ENCODE data around the gene THAP2.
"Not testable (repeated sequence)": the region's sequence is repeated elsewhere in the genome, so short reads cannot be mapped to it uniquely, and the experiment has no call there.

THAP2 gene

DNA sequence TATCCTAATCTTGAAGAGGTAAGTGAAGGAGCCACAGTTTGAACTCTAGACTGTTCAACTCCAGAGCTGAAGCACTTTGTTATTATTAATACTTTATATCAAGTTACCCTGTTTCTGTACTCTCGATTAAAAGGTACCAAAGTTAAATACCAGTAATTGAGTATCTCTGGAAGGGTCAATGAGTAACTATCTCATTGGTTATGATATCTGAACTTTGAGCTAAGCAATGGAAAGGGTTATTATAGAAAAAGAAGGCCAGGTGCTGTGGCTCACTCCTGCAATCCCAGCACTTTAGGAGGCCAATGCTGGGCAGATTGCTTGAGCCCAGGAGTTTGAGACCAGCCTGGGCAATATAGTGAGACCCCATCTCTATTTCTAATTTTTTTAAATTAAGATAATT, 31.7 kb downstream of the THAP2 start:
- Histone ChIP-seq H3K27ac (no peak overlapping the region), H3K9ac (ENCODE audit: insufficient read length) (no peak overlapping the region), H3K36me3 (ENCODE audit: insufficient read depth, low read length) (peaks cover 47% of the 10 kb centered on the region), H3K4me3 (no peak overlapping the region), H3K9me3 (ENCODE audit: low read depth, low read length) (no peaks in the 10 kb centered on the region)
- TF ChIP-seq FOXP2 (optimal IDR thresholded peaks at IDR 0.05; ENCODE audit: control extremely low read depth, extremely low read length, insufficient read depth) = no peak
- no peak for TF ChIP-seq POLR2AphosphoS5 (IDR thresholded peaks at IDR 0.05; ENCODE audit: borderline replicate concordance, low read depth, low read length)
- no peak for TF ChIP-seq EZH2 (IDR thresholded peaks at IDR 0.05)
- no peak for DNase-seq (ENCODE audit: low read depth, low spot score)

DNA sequence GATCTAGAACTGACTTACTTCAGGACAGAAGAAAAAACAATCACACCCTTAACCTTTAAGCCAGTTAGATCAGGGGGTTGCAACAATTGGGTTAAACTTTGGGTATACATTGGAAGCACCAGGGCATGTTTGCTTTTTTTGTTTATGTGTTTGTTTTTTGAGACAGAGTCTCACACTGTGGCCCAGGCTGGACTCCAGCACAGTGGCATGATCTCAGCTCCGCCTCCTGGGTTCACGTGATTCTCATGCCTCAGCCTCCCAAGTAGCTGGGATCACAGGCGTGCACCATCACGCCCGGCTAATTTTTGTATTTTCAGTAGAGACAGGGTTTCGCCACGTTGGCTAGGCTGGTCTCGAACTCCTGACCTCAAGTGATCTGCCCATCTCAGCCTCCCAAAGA, 38.1 kb downstream of the THAP2 start:
- not testable (repeated sequence) for DNase-seq (ENCODE audit: low read depth, low spot score); H3K9me3 ChIP-seq (ENCODE audit: low read depth, low read length); H3K4me3 ChIP-seq; H3K9ac ChIP-seq (ENCODE audit: insufficient read length); H3K27ac ChIP-seq
- H3K36me3 ChIP-seq (ENCODE audit: insufficient read depth, low read length) = peaks cover 37% of the 10 kb centered on the region

DNA sequence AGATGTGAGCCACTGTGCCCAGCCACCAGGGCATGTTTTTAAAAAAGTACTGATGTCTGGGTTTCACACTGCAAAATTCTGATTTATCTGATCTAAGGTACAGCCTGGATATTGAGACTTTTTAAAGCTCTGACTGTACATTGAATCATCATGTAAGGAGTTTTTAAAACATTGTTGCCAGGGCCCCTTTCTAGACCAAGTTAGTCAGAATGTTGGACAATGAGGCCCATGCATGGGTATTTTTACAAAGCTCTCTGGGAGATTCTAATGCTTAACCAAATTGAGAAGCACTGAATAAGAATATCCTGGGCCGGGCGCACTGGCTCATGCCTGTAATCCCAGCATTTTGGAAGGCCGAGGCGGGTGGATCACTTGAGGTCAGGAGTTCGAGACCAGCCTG, 38.5 kb downstream of the THAP2 start:
- H3K36me3 ChIP-seq (ENCODE audit: insufficient read depth, low read length) = peaks cover 36% of the 10 kb centered on the region
- no peak for DNase-seq (ENCODE audit: low read depth, low spot score)
- TF ChIP-seq EZH2 (IDR thresholded peaks at IDR 0.05) (no peak), POLR2AphosphoS5 (IDR thresholded peaks at IDR 0.05; ENCODE audit: borderline replicate concordance, low read depth, low read length) (no peak), FOXP2 (optimal IDR thresholded peaks at IDR 0.05; ENCODE audit: control extremely low read depth, extremely low read length, insufficient read depth) (no peak)

DNA sequence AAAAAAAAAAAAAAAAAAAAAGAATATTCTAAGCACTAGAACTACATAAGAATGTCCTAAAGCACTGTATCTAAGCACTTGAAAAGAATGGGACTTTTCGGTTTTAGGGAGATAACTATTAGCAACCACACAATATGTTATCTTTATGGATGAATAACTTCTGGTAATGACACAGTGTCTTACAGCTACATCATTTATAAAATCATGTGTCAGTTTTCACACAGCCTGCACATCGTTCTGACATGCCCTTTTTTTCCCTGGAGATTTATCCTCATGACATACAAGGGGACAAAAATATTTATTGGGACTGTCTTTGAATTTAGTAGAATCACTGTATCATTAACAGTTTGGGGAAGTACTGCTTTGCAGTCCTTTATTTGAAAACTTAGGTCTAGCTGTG, 39.1 kb downstream of the THAP2 start:
- peaks cover 31% of the 10 kb centered on the region for H3K36me3 ChIP-seq (ENCODE audit: insufficient read depth, low read length)
- no peak overlapping the region for H3K4me3 ChIP-seq
- H3K27ac ChIP-seq = no peak overlapping the region

More for the DNA sequence above, 38.5 kb downstream of the THAP2 start:
- no peak overlapping the region for H3K27ac ChIP-seq
- no peak overlapping the region for H3K4me3 ChIP-seq
- no peak overlapping the region for H3K9ac ChIP-seq (ENCODE audit: insufficient read length)
- no peaks in the 10 kb centered on the region for H3K9me3 ChIP-seq (ENCODE audit: low read depth, low read length)

DNA sequence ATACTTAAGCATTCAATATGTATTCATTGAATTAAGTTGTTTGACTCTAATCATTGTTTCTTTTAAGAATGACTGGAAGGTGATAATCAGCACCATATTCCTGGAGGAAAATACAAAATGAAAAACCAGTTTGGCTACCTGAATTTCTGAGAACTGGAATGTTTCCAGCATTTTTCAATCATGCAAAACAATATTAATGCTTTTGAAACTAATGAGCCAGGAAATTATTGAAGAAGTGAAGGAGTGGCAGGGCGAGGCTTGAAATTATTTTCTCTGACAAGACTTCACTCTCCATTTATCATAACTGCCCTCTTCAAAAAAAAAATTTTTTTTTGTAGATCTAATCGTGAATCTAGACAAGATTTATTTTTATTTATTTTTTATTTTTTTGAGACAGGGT, 40.8 kb downstream of the THAP2 start:
- TF ChIP-seq FOXP2 (optimal IDR thresholded peaks at IDR 0.05; ENCODE audit: control extremely low read depth, extremely low read length, insufficient read depth) = no peak
- TF ChIP-seq POLR2AphosphoS5 (IDR thresholded peaks at IDR 0.05; ENCODE audit: borderline replicate concordance, low read depth, low read length) = no peak
- TF ChIP-seq EZH2 (IDR thresholded peaks at IDR 0.05) = no peak
- Histone ChIP-seq H3K4me3 (no peak overlapping the region), H3K9ac (ENCODE audit: insufficient read length) (no peak overlapping the region), H3K9me3 (ENCODE audit: low read depth, low read length) (no peaks in the 10 kb centered on the region), H3K27ac (no peak overlapping the region), H3K36me3 (ENCODE audit: insufficient read depth, low read length) (peaks cover 14% of the 10 kb centered on the region)
- no peak for DNase-seq (ENCODE audit: low read depth, low spot score)

More for the DNA sequence above, 39.1 kb downstream of the THAP2 start:
- no peak for DNase-seq (ENCODE audit: low read depth, low spot score)
- TF ChIP-seq EZH2 (IDR thresholded peaks at IDR 0.05) (no peak), FOXP2 (optimal IDR thresholded peaks at IDR 0.05; ENCODE audit: control extremely low read depth, extremely low read length, insufficient read depth) (no peak), POLR2AphosphoS5 (IDR thresholded peaks at IDR 0.05; ENCODE audit: borderline replicate concordance, low read depth, low read length) (no peak)
- Histone ChIP-seq H3K9me3 (ENCODE audit: low read depth, low read length) (no peaks in the 10 kb centered on the region), H3K9ac (ENCODE audit: insufficient read length) (no peak overlapping the region)

DNA sequence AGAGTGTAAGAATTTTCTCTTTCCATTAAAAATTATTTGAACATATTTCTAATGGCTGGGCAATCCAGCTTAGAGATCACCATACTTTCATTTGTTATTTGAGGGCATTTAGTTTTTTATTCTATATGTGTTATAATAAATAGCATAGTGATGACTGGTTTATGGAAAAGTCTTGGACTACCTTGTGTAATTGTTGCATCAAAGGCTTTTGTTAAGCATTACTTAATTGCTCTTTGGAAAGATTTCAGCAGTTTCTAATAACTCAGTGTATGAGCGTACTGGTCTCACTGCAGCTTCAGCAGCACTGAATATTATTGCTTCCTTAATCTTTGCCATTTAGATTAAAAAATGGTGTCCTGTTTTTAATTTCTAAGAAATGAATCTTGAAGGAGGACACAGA, 44.6 kb downstream of the THAP2 start:
- TF ChIP-seq EZH2 (IDR thresholded peaks at IDR 0.05) (no peak), POLR2AphosphoS5 (IDR thresholded peaks at IDR 0.05; ENCODE audit: borderline replicate concordance, low read depth, low read length) (no peak), FOXP2 (optimal IDR thresholded peaks at IDR 0.05; ENCODE audit: control extremely low read depth, extremely low read length, insufficient read depth) (no peak)
- Histone ChIP-seq H3K9ac (ENCODE audit: insufficient read length) (no peak overlapping the region), H3K27ac (no peak overlapping the region), H3K9me3 (ENCODE audit: low read depth, low read length) (peaks cover 3% of the 10 kb centered on the region; the same call in 1 of the 2 replicates), H3K36me3 (ENCODE audit: insufficient read depth, low read length) (peaks cover 3% of the 10 kb centered on the region; the same call in 1 of the 2 replicates), H3K4me3 (no peak overlapping the region)
- no peak for DNase-seq (ENCODE audit: low read depth, low spot score)

DNA sequence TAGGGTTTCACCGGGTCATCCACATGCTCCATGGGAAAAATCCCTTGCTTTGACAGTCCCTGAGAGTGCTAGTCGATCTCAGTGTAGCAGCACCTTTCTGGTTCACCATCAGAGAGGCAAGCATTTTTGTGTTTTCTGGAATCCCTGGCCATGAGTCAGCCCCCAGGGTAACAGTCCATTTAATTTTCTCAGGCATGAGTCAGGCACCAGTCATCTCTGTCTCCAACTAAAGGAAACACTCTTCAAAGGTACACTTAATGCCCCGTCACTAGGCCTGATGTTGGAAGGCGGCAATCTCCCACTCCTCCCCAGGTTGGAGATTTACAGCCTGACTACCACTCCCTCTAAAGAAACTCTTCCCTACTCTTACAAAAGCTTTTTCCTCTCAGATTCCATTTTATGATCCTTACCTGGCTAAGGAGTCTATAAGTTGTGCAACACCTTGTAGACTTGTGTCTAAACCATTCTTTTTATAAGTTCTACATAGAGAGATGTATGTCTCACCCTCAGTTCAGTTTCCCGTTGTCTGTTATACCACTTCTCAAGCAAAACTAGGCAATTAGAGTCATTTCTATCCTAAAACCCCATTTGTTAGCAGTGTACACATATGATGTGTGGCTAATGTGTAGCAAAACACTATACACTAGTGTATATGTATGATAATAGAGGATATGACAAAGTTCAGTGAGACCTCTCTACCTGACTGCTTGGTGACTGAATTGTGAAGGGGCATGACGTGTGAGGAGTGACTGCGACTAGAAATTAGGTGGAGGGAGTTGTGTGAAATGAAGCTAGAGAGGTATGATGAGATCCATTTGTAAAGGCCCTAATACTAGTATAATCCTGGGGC, 46.4 kb downstream of the THAP2 start:
- DNase-seq (ENCODE audit: low read depth, low spot score) = no peak

DNA sequence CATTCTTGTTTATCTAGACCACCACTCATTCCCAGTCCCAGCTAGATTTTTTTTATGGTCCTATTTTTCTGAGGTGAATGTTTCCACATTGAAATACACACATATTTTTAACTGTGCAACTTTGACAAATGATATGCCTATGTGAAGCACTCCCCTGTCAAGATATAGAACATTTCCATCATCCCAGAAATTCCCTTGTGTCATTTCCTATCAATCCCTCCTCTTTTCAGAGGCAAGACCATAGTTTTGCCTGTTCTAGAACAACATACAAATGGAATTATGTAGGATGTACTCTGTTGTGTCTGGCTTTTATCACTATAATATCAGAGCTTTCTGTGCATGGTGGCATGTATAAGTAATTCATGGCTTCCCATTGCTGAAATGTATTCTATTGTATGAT, 54.5 kb downstream of the THAP2 start:
- H3K9ac ChIP-seq (ENCODE audit: insufficient read length) = no peak overlapping the region
- no peak overlapping the region for H3K27ac ChIP-seq
- TF ChIP-seq FOXP2 (optimal IDR thresholded peaks at IDR 0.05; ENCODE audit: control extremely low read depth, extremely low read length, insufficient read depth) = no peak
- no peak for TF ChIP-seq POLR2AphosphoS5 (IDR thresholded peaks at IDR 0.05; ENCODE audit: borderline replicate concordance, low read depth, low read length)
- no peak for TF ChIP-seq EZH2 (IDR thresholded peaks at IDR 0.05)
- H3K36me3 ChIP-seq (ENCODE audit: insufficient read depth, low read length) = no peaks in the 10 kb centered on the region
- no peaks in the 10 kb centered on the region for H3K9me3 ChIP-seq (ENCODE audit: low read depth, low read length)
- no peak for DNase-seq (ENCODE audit: low read depth, low spot score)
- no peak overlapping the region for H3K4me3 ChIP-seq

More for the DNA sequence above, 46.4 kb downstream of the THAP2 start:
- Histone ChIP-seq H3K27ac (no peak overlapping the region), H3K9ac (ENCODE audit: insufficient read length) (no peak overlapping the region), H3K4me3 (no peak overlapping the region), H3K36me3 (ENCODE audit: insufficient read depth, low read length) (0 out of 2 replicates have a peak, but pooled peaks cover 3% of the 10 kb centered on the region), H3K9me3 (ENCODE audit: low read depth, low read length) (peaks cover 3% of the 10 kb centered on the region; the same call in 1 of the 2 replicates)
- TF ChIP-seq FOXP2 (optimal IDR thresholded peaks at IDR 0.05; ENCODE audit: control extremely low read depth, extremely low read length, insufficient read depth) (no peak), POLR2AphosphoS5 (IDR thresholded peaks at IDR 0.05; ENCODE audit: borderline replicate concordance, low read depth, low read length) (no peak), EZH2 (IDR thresholded peaks at IDR 0.05) (no peak)

All from SK-N-MC (cell line).